ENCODE data around the gene QSER1. TPM values are rescaled to one million over a fixed set of nuclear protein-coding genes. Genes with fewer than 3 reads are reported as not detected.

Gene QSER1
- total RNA-seq, 1 donor, result 28.6 TPM

DNA sequence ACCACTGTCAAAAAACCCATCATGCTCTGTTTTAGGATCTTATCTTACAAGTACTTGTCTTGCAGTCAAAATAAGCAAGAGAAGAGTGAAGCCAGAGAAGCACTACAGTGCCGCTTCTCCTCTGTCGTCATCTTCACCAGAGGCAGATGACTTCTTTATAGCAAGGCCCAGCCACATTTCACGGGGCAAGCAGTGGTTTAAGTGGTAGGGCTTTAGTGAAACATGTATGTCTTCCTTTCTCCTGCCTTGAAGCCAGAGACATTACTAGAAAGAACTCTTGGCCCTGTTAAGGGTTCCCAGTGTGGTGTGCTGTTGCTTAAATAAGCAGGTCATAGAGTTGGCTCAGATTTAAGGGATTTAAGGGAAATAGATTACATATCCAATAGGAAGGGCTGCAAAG lies 80.2 kb downstream of the QSER1 start:
- no peak for DNase-seq (ENCODE audit: insufficient read length, low spot score, missing footprints)
- Histone ChIP-seq H3K9me3 (ENCODE audit: low read depth, low read length) (no peaks in the 10 kb centered on the region), H2AFZ (ENCODE audit: low read length) (no peak overlapping the region), H3K79me2 (ENCODE audit: insufficient read depth, low read length) (no peaks in the 10 kb centered on the region), H3K4me1 (ENCODE audit: insufficient read depth, low read length) (no peaks in the 10 kb centered on the region), H3K27me3 (ENCODE audit: insufficient read depth, low read length) (no peaks in the 10 kb centered on the region), H3K36me3 (ENCODE audit: insufficient read depth, low read length) (peaks cover 12% of the 10 kb centered on the region), H4K20me1 (ENCODE audit: insufficient read depth, low read length) (no peaks in the 10 kb centered on the region), H3K4me2 (ENCODE audit: insufficient read depth, low read length) (no peak overlapping the region), H3K4me3 (ENCODE audit: insufficient read depth, low read length) (no peak overlapping the region), H3K27ac (ENCODE audit: low read depth, low read length) (no peak overlapping the region)
- TF ChIP-seq, protein P1, sequence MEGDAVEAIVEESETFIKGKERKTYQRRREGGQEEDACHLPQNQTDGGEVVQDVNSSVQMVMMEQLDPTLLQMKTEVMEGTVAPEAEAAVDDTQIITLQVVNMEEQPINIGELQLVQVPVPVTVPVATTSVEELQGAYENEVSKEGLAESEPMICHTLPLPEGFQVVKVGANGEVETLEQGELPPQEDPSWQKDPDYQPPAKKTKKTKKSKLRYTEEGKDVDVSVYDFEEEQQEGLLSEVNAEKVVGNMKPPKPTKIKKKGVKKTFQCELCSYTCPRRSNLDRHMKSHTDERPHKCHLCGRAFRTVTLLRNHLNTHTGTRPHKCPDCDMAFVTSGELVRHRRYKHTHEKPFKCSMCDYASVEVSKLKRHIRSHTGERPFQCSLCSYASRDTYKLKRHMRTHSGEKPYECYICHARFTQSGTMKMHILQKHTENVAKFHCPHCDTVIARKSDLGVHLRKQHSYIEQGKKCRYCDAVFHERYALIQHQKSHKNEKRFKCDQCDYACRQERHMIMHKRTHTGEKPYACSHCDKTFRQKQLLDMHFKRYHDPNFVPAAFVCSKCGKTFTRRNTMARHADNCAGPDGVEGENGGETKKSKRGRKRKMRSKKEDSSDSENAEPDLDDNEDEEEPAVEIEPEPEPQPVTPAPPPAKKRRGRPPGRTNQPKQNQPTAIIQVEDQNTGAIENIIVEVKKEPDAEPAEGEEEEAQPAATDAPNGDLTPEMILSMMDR (IDR thresholded peaks at IDR 0.05; ENCODE audit: extremely low read depth, low read depth, low read length), result no peak

DNA sequence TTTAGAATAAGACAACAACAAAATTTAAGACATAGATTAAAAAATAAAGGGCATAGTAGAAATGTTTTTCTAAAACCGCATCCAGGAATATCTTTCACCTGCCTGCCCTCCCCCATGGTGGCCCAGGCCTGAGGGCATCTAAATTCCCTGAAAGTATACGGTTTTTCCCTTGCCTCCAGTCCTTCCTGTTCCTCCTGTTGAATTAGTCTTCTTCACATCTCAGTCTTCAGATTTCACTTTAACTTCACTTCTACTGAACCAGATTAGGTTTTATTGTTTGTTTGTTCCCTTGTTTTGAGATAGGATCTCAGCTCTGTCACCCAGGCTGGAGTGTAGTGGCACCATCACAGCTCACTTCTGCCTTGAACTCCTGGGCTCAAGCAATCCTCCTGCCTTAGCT lies 90.0 kb downstream of the QSER1 start:
- H3K9me3 ChIP-seq (ENCODE audit: low read depth, low read length), result no peaks in the 10 kb centered on the region
- TF ChIP-seq, protein P1 (IDR thresholded peaks at IDR 0.05; ENCODE audit: extremely low read depth, low read depth, low read length), result no peak
- no peaks in the 10 kb centered on the region for H3K36me3 ChIP-seq (ENCODE audit: insufficient read depth, low read length)
- no peaks in the 10 kb centered on the region for H4K20me1 ChIP-seq (ENCODE audit: insufficient read depth, low read length)
- no peak for DNase-seq (ENCODE audit: insufficient read length, low spot score, missing footprints)
- no peak overlapping the region for H2AFZ ChIP-seq (ENCODE audit: low read length)
- no peaks in the 10 kb centered on the region for H3K79me2 ChIP-seq (ENCODE audit: insufficient read depth, low read length)
- no peak overlapping the region for H3K27ac ChIP-seq (ENCODE audit: low read depth, low read length)
- H3K4me3 ChIP-seq (ENCODE audit: insufficient read depth, low read length), result no peak overlapping the region
- no peak overlapping the region for H3K4me2 ChIP-seq (ENCODE audit: insufficient read depth, low read length)
- H3K27me3 ChIP-seq (ENCODE audit: insufficient read depth, low read length), result no peaks in the 10 kb centered on the region
- H3K4me1 ChIP-seq (ENCODE audit: insufficient read depth, low read length), result no peaks in the 10 kb centered on the region

DNA sequence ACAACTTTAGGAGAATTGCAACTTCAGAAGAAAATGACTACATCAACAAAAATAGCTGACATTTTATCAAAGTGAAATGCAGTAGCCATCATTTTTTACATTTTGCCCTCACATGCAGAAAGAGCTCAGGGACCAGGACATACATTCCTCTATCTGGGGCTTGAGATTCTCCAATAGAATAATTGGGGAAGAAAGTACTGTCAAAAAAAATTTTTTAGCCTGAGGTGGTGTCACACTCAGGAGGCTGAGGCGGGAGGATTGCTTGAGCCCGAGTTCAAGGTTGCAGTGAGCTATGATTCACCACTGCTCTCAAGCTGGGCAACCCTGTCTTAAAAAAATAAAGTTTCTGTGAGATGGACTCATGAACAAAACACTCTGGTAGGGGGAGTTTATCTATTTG lies 90.9 kb downstream of the QSER1 start:
- Histone ChIP-seq H3K27ac (ENCODE audit: low read depth, low read length) (no peak overlapping the region), H2AFZ (ENCODE audit: low read length) (no peak overlapping the region), H3K4me2 (ENCODE audit: insufficient read depth, low read length) (no peak overlapping the region), H3K79me2 (ENCODE audit: insufficient read depth, low read length) (no peaks in the 10 kb centered on the region), H3K27me3 (ENCODE audit: insufficient read depth, low read length) (no peaks in the 10 kb centered on the region), H4K20me1 (ENCODE audit: insufficient read depth, low read length) (no peaks in the 10 kb centered on the region), H3K4me1 (ENCODE audit: insufficient read depth, low read length) (no peaks in the 10 kb centered on the region), H3K9me3 (ENCODE audit: low read depth, low read length) (no peaks in the 10 kb centered on the region), H3K4me3 (ENCODE audit: insufficient read depth, low read length) (no peak overlapping the region), H3K36me3 (ENCODE audit: insufficient read depth, low read length) (no peaks in the 10 kb centered on the region)
- DNase-seq (ENCODE audit: insufficient read length, low spot score, missing footprints), result no peak
- TF ChIP-seq, protein P1 (IDR thresholded peaks at IDR 0.05; ENCODE audit: extremely low read depth, low read depth, low read length), result no peak

DNA sequence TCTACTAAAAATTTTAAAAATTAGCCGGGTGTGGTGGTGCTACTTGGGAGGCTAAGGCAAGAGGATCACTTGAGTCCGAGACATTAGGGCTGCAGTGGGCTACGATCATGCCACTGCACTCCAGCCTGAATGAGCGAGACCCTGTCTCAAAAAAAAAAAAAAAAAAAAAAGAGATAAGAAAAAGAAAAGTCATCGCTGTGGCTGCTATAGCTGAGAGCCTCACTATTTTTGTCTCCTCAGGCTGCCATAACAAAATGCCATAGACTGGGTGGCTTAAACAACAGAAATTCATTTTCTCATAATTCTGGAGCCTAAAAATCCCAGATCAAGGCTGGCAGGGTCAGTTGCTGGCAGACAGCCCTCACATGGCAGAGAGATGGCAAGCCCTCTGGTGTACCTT lies 93.0 kb downstream of the QSER1 start:
- H3K36me3 ChIP-seq (ENCODE audit: insufficient read depth, low read length), result no peaks in the 10 kb centered on the region
- H3K4me2 ChIP-seq (ENCODE audit: insufficient read depth, low read length), result no peak overlapping the region
- H3K79me2 ChIP-seq (ENCODE audit: insufficient read depth, low read length), result no peaks in the 10 kb centered on the region
- no peak for DNase-seq (ENCODE audit: insufficient read length, low spot score, missing footprints)
- H3K27me3 ChIP-seq (ENCODE audit: insufficient read depth, low read length), result no peaks in the 10 kb centered on the region
- no peaks in the 10 kb centered on the region for H3K4me1 ChIP-seq (ENCODE audit: insufficient read depth, low read length)
- no peak overlapping the region for H2AFZ ChIP-seq (ENCODE audit: low read length)
- no peaks in the 10 kb centered on the region for H3K9me3 ChIP-seq (ENCODE audit: low read depth, low read length)
- no peaks in the 10 kb centered on the region for H4K20me1 ChIP-seq (ENCODE audit: insufficient read depth, low read length)
- no peak overlapping the region for H3K27ac ChIP-seq (ENCODE audit: low read depth, low read length)
- H3K4me3 ChIP-seq (ENCODE audit: insufficient read depth, low read length), result no peak overlapping the region
- TF ChIP-seq, protein P1 (IDR thresholded peaks at IDR 0.05; ENCODE audit: extremely low read depth, low read depth, low read length), result no peak

Data from osteoblast (primary cell).